Liver (tissue), 3 donors: ENCODE results near the gene AMPD1.

Source experiments
- GABPA ChIP-seq, 2 donors: IDR thresholded peaks in 1 of 2; conservative IDR thresholded peaks in 1 of 2; 2 replicates each; pipeline ENCODE4 v1.6.1; 2016; ENCODE audit warnings: antibody characterized with exemption in 2 of 2, mild to moderate bottlenecking in 1 of 2, moderate library complexity in 1 of 2
- TF ChIP-seq, protein P1 (sequence below): fragments of 150-350 bp; IDR thresholded peaks from 2 replicates; pipeline ENCODE4 v1.5.1; 2017; ENCODE audit warnings: improper control_type of control experiment, low read depth, low read length; ENCODE audit not compliant: missing input control
- donor health status: healthy.
- donor health status: healthy.

GRCh38 chr1:114710360-114710759, 15.0 kb upstream of the AMPD1 start:
- no peak for TF ChIP-seq GABPA (IDR thresholded peaks at IDR 0.05 in 1 of 2, conservative IDR thresholded peaks at IDR 0.05 in 1 of 2)
- TF ChIP-seq, protein P1, sequence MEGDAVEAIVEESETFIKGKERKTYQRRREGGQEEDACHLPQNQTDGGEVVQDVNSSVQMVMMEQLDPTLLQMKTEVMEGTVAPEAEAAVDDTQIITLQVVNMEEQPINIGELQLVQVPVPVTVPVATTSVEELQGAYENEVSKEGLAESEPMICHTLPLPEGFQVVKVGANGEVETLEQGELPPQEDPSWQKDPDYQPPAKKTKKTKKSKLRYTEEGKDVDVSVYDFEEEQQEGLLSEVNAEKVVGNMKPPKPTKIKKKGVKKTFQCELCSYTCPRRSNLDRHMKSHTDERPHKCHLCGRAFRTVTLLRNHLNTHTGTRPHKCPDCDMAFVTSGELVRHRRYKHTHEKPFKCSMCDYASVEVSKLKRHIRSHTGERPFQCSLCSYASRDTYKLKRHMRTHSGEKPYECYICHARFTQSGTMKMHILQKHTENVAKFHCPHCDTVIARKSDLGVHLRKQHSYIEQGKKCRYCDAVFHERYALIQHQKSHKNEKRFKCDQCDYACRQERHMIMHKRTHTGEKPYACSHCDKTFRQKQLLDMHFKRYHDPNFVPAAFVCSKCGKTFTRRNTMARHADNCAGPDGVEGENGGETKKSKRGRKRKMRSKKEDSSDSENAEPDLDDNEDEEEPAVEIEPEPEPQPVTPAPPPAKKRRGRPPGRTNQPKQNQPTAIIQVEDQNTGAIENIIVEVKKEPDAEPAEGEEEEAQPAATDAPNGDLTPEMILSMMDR = no peak
